ENCODE results near the gene SULT4A1. TPM values are rescaled to one million over a fixed set of nuclear protein-coding genes. Genes with fewer than 3 reads are reported as not detected.

SULT4A1 gene
- total RNA-seq, 1 experiment from 2014 or later, result 12.6 TPM

GRCh38 chr22:43889201-43889859, 27.0 kb upstream of the SULT4A1 start:
- Mint-ChIP-seq H3K27ac (no peak overlapping the region), H3K27me3 (ENCODE audit: low read depth) (peaks cover 12% of the 10 kb centered on the region), H3K9me3 (no peaks in the 10 kb centered on the region), H3K4me1 (peaks cover 4% of the 10 kb centered on the region), H3K4me3 (no peak overlapping the region), H3K36me3 (no peaks in the 10 kb centered on the region; the same call in 1 of the 2 replicates)
- CTCF ChIA-PET, result interaction anchor here (2.0 kb wide), 1 partner anchor 57 kb away, joined by 7 read pairs; no protein-coding TSS in a partner anchor
- ATAC-seq (no peak), DNase-seq (ENCODE audit: low spot score) (no peak)
- POLR2A ChIA-PET, result no interaction called here
- TF ChIP-seq GRHL2 (CRISPR knock-in tag; IDR thresholded peaks at IDR 0.05; ENCODE audit: insufficient replicate concordance, severe bottlenecking), result no peak
- TF ChIP-seq ATF1 (CRISPR knock-in tag; IDR thresholded peaks at IDR 0.05), result no peak
- TF ChIP-seq CREM (CRISPR knock-in tag; IDR thresholded peaks at IDR 0.05), result no peak
- no peak for TF ChIP-seq IRF2 (CRISPR knock-in tag; IDR thresholded peaks at IDR 0.05; ENCODE audit: borderline replicate concordance, low read depth)
- no peak for TF ChIP-seq MYBL2 (CRISPR knock-in tag; IDR thresholded peaks at IDR 0.05)
- TF ChIP-seq TP53 (CRISPR knock-in tag; IDR thresholded peaks at IDR 0.05), result no peak
- no peak for TF ChIP-seq NR3C1 (CRISPR knock-in tag; conservative IDR thresholded peaks at IDR 0.05; ENCODE audit: low read depth)
- TF ChIP-seq AFF4 (CRISPR knock-in tag; IDR thresholded peaks at IDR 0.05; ENCODE audit: borderline replicate concordance), result no peak
- no peak for TF ChIP-seq STAT6 (CRISPR knock-in tag; conservative IDR thresholded peaks at IDR 0.05; ENCODE audit: low read depth)

- H3K27ac Mint-ChIP-seq, result no peak overlapping the region
- no peak for DNase-seq (ENCODE audit: low spot score)
- peaks cover 12% of the 10 kb centered on the region for H3K27me3 Mint-ChIP-seq (ENCODE audit: low read depth)
- H3K36me3 Mint-ChIP-seq, result no peaks in the 10 kb centered on the region; the same call in 1 of the 2 replicates
- no peaks in the 10 kb centered on the region for H3K9me3 Mint-ChIP-seq
- peaks cover 4% of the 10 kb centered on the region for H3K4me1 Mint-ChIP-seq
- ChIA-PET POLR2A (no interaction called here), CTCF (interaction anchor here (2.0 kb wide), 1 partner anchor 57 kb away, joined by 7 read pairs; no protein-coding TSS in a partner anchor)
- no peak for ATAC-seq
- H3K4me3 Mint-ChIP-seq, result no peak overlapping the region
- no peak for TF ChIP-seq TEAD4 (CRISPR knock-in tag; IDR thresholded peaks at IDR 0.05)
- no peak for TF ChIP-seq ZNF317 (CRISPR knock-in tag; IDR thresholded peaks at IDR 0.05; ENCODE audit: borderline replicate concordance, low read depth)
- TF ChIP-seq FOXP1 (CRISPR knock-in tag; IDR thresholded peaks at IDR 0.05; ENCODE audit: borderline replicate concordance), result no peak
- no peak for TF ChIP-seq E2F5 (CRISPR knock-in tag; IDR thresholded peaks at IDR 0.05)
- TF ChIP-seq ZNF512 (CRISPR knock-in tag; IDR thresholded peaks at IDR 0.05; ENCODE audit: borderline replicate concordance), result no peak
- no peak for TF ChIP-seq MLX (CRISPR knock-in tag; IDR thresholded peaks at IDR 0.05)
- no peak for TF ChIP-seq TCF7 (CRISPR knock-in tag; IDR thresholded peaks at IDR 0.05; ENCODE audit: low read depth)
- no peak for TF ChIP-seq USF2 (CRISPR knock-in tag; IDR thresholded peaks at IDR 0.05)
- no peak for TF ChIP-seq ZNF425 (CRISPR knock-in tag; conservative IDR thresholded peaks at IDR 0.05)
- no peak for TF ChIP-seq ZBTB43 (CRISPR knock-in tag; IDR thresholded peaks at IDR 0.05)
Measured at GRCh38 chr22:43888740-43889139, 26.4 kb upstream of the SULT4A1 start.

Data from WTC11 (cell line).